HCT116 (cell line): ENCODE measurements around the gene S100A7. TPM values are rescaled to one million over a fixed set of nuclear protein-coding genes. Genes with fewer than 3 reads are reported as not detected.

Experiments used
- ATAC-seq: fragments of 200-7000 bp; cut with Tn5 transposase; 2 replicates; pipeline ENCODE4 v1.9.1; 2020; ENCODE audit warnings: mild to moderate bottlenecking, moderate library complexity
- BruUV-seq: library from RNA; stranded (reverse); fragments of 400-500 nt; replicated peaks from 2 replicates; lab custom pipeline; 2021; lab: Mats Ljungman, UMichigan
- CTCF ChIA-PET: fragments of 300-600 bp; sonication (Branson Sonifier 250); formaldehyde crosslinking; loops from one replicate; lab custom pipeline; 2021; ENCODE audit warnings: antibody characterized with exemption; lab: Charles Lee
- POLR2A ChIA-PET: fragments of 300-600, 350-600 bp; sonication (Branson Sonifier 250); formaldehyde crosslinking; loops from one replicate; lab custom pipeline; 2021; ENCODE audit warnings: antibody characterized with exemption; lab: Charles Lee
- RAD21 ChIA-PET, 2 experiments: fragments of 300-600 bp; sonication (Branson Sonifier 250); formaldehyde crosslinking; loops; one replicate each; lab custom pipeline; 2023; ENCODE audit warnings: low total read pairs in 2 of 2; ENCODE audit not compliant: uncharacterized antibody in 2 of 2, unreplicated experiment in 2 of 2, low non-redundant PET in 1 of 2; lab: Charles Lee
- DNase-seq: peaks from one replicate; pipeline ENCODE4 v3.0.0-alpha.2; 2010; ENCODE audit warnings: low read depth, low spot score
- H2AFZ ChIP-seq: fragments of 200-600 bp; shearing (Covaris generic), sonication (generic); 2 replicates; pipeline ENCODE4 v1.6.1; 2017; ENCODE audit warnings: low read depth, mixed run types, mixed read lengths, antibody characterized with exemption, low read length; ENCODE audit not compliant: poor library complexity, severe bottlenecking
- H3K27ac ChIP-seq: 2 replicates; pipeline ENCODE4 v1.5.1; 2012; ENCODE audit warnings: low read depth, low read length
- H3K27me3 ChIP-seq: fragments of 200-600 bp; sonication (generic); 2 replicates; pipeline ENCODE4 v1.6.1; 2016; ENCODE audit warnings: mixed run types, low read length, mixed read lengths; ENCODE audit not compliant: insufficient read depth
- H3K36me3 ChIP-seq, 2 experiments: fragments of 200-500 bp in 1 of 2; fragments of 200-600 bp in 1 of 2; sonication (Bioruptor generic) in 1 of 2; sonication (generic) in 1 of 2; 2 replicates each; pipeline versions ENCODE4 v1.5.1 to v1.6.1; 2014 to 2016; ENCODE audit warnings: low read length in 2 of 2, inconsistent platforms in 1 of 2, mixed read lengths in 1 of 2, mixed run types in 1 of 2; ENCODE audit not compliant: insufficient read depth in 2 of 2, control insufficient read depth in 1 of 2
- H3K4me1 ChIP-seq, 2 experiments: fragments of 200-600 bp in 1 of 2; sonication (generic) in 1 of 2; 2 replicates each; pipeline versions ENCODE4 v1.5.1 to v1.6.1; 2012 to 2017; ENCODE audit warnings: low read length in 2 of 2, inconsistent platforms in 1 of 2, mild to moderate bottlenecking in 1 of 2, mixed read lengths in 1 of 2, mixed run types in 1 of 2, moderate library complexity in 1 of 2; ENCODE audit not compliant: insufficient read depth in 2 of 2, control insufficient read depth in 1 of 2
- H3K4me2 ChIP-seq: fragments of 200-600 bp; sonication (generic); 2 replicates; pipeline ENCODE4 v1.6.1; 2017; ENCODE audit warnings: mixed run types, low read length, mixed read lengths
- H3K4me3 ChIP-seq, 2 experiments: fragments of 200-600 bp in 1 of 2; sonication (generic) in 1 of 2; replicated peaks in 1 of 2; 2 replicates each; pipeline ENCODE4 v1.5.1; 2011 to 2016; ENCODE audit warnings: low read length in 2 of 2, control low read depth in 1 of 2, low read depth in 1 of 2, mild to moderate bottlenecking in 1 of 2, mixed read lengths in 1 of 2, mixed run types in 1 of 2
- H3K79me2 ChIP-seq: fragments of 200-600 bp; sonication (generic); 2 replicates; pipeline ENCODE4 v1.6.1; 2017; ENCODE audit warnings: mild to moderate bottlenecking, mixed run types, low read length, moderate library complexity, mixed read lengths; ENCODE audit not compliant: insufficient read depth
- H3K9ac ChIP-seq: fragments of 200-600 bp; sonication (generic); 2 replicates; pipeline ENCODE4 v1.6.1; 2016; ENCODE audit warnings: low read length, mixed read lengths
- H3K9me2 ChIP-seq: fragments of 200-600 bp; sonication (generic), shearing (Covaris generic); 2 replicates; pipeline ENCODE4 v1.6.1; 2017; ENCODE audit warnings: mixed run types, mild to moderate bottlenecking, moderate library complexity; ENCODE audit not compliant: insufficient read depth
- H3K9me3 ChIP-seq, 2 experiments: fragments of 200-500 bp in 1 of 2; fragments of 200-600 bp in 1 of 2; sonication (Bioruptor generic) in 1 of 2; sonication (generic) in 1 of 2; 2 replicates each; pipeline ENCODE4 v1.6.1; 2014 to 2017; ENCODE audit warnings: low read length in 2 of 2, mixed read lengths in 2 of 2, inconsistent platforms in 1 of 2, low read depth in 1 of 2, mild to moderate bottlenecking in 1 of 2, mixed run types in 1 of 2, moderate library complexity in 1 of 2; ENCODE audit not compliant: control insufficient read depth in 1 of 2, insufficient read depth in 1 of 2
- H4K20me1 ChIP-seq: fragments of 200-600 bp; sonication (generic), shearing (Covaris generic); 2 replicates; pipeline ENCODE4 v1.6.1; 2017; ENCODE audit warnings: mixed run types, mild to moderate bottlenecking, moderate library complexity; ENCODE audit not compliant: insufficient read depth
- CEBPB ChIP-seq: IDR thresholded peaks from 2 replicates; pipeline ENCODE4 v1.6.1; 2012; ENCODE audit warnings: low read depth
- EGR1 ChIP-seq: IDR thresholded peaks from 2 replicates; pipeline ENCODE4 v1.6.1; 2012; ENCODE audit warnings: low read depth
- TCF7L2 ChIP-seq: IDR thresholded peaks from 2 replicates; pipeline ENCODE4 v1.7.0; 2011; ENCODE audit warnings: borderline replicate concordance, inconsistent platforms; ENCODE audit not compliant: insufficient read depth, insufficient read length; ENCODE audit errors: extremely low read depth
- ZFX ChIP-seq: fragments of 450-650 bp; IDR thresholded peaks from 2 replicates; pipeline ENCODE4 v1.6.1; 2017
- intact Hi-C: fragments of 100-400 bp; cut with micrococcal nuclease; formaldehyde crosslinking; loops from 2 replicates; pipeline ENCODE4 v1.10.0; 2022
- total RNA-seq: library from RNA; stranded (reverse); gene quantifications from one replicate; pipeline ENCODE4 v1.2.1, GENCODE V29; 2021; ENCODE audit not compliant: unreplicated experiment
- TF ChIP-seq, protein P1 (sequence below): IDR thresholded peaks from 2 replicates; pipeline ENCODE4 v1.6.1; 2012; ENCODE audit warnings: low read depth
- TF ChIP-seq, protein P2 (sequence below): IDR thresholded peaks from 2 replicates; pipeline ENCODE4 v1.6.1; 2011; ENCODE audit warnings: mild to moderate bottlenecking, low read length, moderate library complexity; ENCODE audit not compliant: insufficient replicate concordance; ENCODE audit errors: extremely low read depth
- TF ChIP-seq, protein P3 (sequence below): IDR thresholded peaks from 2 replicates; pipeline ENCODE4 v1.6.1; 2012
- TF ChIP-seq, protein P4 (sequence below), 3 experiments: fragments of 200-600 bp in 1 of 3; sonication (generic) in 1 of 3; IDR thresholded peaks in 2 of 3; conservative IDR thresholded peaks in 1 of 3; 2 replicates each; pipeline ENCODE4 v1.5.1; 2012 to 2017; ENCODE audit warnings: low read depth in 2 of 3, low read length in 2 of 3, antibody characterized with exemption in 1 of 3, borderline replicate concordance in 1 of 3, control low read depth in 1 of 3, mild to moderate bottlenecking in 1 of 3, mixed read lengths in 1 of 3, mixed run types in 1 of 3, moderate library complexity in 1 of 3; ENCODE audit not compliant: insufficient read depth in 1 of 3

S100A7 gene
- total RNA-seq, 1 experiment from 2014 or later, result not detected

DNA sequence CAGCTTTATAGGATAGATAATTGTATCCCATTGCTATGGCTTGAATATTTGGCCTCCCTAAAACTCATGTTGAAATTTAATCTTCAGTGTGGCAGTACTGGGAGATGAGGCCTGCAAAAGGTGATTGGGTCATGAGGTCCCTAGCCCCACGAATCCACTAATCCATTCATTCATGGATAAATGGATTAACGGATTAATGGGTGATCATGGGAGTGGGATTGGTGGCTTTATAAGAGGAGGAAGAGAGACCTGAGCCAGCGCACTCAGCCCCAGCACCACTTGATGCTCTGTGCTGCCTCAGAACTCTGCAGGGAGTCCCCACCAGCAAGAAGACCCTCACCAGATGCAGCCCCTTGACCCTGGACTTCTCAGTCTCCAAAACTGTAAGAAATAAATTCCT lies 43.3 kb upstream of the S100A7 start:
- CTCF ChIA-PET, result no interaction called here
- Histone ChIP-seq H3K4me2 (no peak overlapping the region), H3K9ac (no peak overlapping the region), H3K9me3 (no peaks in the 10 kb centered on the region), H3K4me1 (peaks cover 14 to 31% of the 10 kb centered on the region in 2 experiments), H3K9me2 (no peaks in the 10 kb centered on the region), H3K27me3 (0 out of 2 replicates have a peak, but pooled peaks cover 3% of the 10 kb centered on the region), H3K27ac (no peak overlapping the region), H4K20me1 (no peaks in the 10 kb centered on the region), H3K4me3 (no peak overlapping the region), H2AFZ (no peak overlapping the region), H3K79me2 (no peaks in the 10 kb centered on the region), H3K36me3 (no peaks in the 10 kb centered on the region)
- POLR2A ChIA-PET, result no interaction called here
- ATAC-seq (no peak), DNase-seq (no peak)
- BruUV-seq, result no TSS peak
- RAD21 ChIA-PET, result no interaction called here
- TF ChIP-seq, protein P1, sequence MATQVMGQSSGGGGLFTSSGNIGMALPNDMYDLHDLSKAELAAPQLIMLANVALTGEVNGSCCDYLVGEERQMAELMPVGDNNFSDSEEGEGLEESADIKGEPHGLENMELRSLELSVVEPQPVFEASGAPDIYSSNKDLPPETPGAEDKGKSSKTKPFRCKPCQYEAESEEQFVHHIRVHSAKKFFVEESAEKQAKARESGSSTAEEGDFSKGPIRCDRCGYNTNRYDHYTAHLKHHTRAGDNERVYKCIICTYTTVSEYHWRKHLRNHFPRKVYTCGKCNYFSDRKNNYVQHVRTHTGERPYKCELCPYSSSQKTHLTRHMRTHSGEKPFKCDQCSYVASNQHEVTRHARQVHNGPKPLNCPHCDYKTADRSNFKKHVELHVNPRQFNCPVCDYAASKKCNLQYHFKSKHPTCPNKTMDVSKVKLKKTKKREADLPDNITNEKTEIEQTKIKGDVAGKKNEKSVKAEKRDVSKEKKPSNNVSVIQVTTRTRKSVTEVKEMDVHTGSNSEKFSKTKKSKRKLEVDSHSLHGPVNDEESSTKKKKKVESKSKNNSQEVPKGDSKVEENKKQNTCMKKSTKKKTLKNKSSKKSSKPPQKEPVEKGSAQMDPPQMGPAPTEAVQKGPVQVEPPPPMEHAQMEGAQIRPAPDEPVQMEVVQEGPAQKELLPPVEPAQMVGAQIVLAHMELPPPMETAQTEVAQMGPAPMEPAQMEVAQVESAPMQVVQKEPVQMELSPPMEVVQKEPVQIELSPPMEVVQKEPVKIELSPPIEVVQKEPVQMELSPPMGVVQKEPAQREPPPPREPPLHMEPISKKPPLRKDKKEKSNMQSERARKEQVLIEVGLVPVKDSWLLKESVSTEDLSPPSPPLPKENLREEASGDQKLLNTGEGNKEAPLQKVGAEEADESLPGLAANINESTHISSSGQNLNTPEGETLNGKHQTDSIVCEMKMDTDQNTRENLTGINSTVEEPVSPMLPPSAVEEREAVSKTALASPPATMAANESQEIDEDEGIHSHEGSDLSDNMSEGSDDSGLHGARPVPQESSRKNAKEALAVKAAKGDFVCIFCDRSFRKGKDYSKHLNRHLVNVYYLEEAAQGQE, result no peak
- TF ChIP-seq, protein P2, sequence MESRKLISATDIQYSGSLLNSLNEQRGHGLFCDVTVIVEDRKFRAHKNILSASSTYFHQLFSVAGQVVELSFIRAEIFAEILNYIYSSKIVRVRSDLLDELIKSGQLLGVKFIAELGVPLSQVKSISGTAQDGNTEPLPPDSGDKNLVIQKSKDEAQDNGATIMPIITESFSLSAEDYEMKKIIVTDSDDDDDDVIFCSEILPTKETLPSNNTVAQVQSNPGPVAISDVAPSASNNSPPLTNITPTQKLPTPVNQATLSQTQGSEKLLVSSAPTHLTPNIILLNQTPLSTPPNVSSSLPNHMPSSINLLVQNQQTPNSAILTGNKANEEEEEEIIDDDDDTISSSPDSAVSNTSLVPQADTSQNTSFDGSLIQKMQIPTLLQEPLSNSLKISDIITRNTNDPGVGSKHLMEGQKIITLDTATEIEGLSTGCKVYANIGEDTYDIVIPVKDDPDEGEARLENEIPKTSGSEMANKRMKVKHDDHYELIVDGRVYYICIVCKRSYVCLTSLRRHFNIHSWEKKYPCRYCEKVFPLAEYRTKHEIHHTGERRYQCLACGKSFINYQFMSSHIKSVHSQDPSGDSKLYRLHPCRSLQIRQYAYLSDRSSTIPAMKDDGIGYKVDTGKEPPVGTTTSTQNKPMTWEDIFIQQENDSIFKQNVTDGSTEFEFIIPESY, result no peak
- TF ChIP-seq, protein P3, sequence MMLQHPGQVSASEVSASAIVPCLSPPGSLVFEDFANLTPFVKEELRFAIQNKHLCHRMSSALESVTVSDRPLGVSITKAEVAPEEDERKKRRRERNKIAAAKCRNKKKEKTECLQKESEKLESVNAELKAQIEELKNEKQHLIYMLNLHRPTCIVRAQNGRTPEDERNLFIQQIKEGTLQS, result no peak
- TF ChIP-seq EGR1, result no peak
- no peak for TF ChIP-seq ZFX
- TF ChIP-seq CEBPB, result no peak
- TF ChIP-seq, protein P4, sequence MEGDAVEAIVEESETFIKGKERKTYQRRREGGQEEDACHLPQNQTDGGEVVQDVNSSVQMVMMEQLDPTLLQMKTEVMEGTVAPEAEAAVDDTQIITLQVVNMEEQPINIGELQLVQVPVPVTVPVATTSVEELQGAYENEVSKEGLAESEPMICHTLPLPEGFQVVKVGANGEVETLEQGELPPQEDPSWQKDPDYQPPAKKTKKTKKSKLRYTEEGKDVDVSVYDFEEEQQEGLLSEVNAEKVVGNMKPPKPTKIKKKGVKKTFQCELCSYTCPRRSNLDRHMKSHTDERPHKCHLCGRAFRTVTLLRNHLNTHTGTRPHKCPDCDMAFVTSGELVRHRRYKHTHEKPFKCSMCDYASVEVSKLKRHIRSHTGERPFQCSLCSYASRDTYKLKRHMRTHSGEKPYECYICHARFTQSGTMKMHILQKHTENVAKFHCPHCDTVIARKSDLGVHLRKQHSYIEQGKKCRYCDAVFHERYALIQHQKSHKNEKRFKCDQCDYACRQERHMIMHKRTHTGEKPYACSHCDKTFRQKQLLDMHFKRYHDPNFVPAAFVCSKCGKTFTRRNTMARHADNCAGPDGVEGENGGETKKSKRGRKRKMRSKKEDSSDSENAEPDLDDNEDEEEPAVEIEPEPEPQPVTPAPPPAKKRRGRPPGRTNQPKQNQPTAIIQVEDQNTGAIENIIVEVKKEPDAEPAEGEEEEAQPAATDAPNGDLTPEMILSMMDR (IDR thresholded peaks at IDR 0.05 in 2 of 3, conservative IDR thresholded peaks at IDR 0.05 in 1 of 3; ENCODE audit: borderline replicate concordance in 1 of 3, insufficient read depth in 1 of 3, low read depth in 2 of 3, low read length in 2 of 3), result no peak
- TF ChIP-seq TCF7L2, result no peak
- intact Hi-C loops, result no loop called here
